OCI-LY7 (cell line): ENCODE results near the gene EIF3F. TPM values are rescaled to one million over a fixed set of nuclear protein-coding genes. Genes with fewer than 3 reads are reported as not detected.

ENCODE experiments used
- BruUV-seq: library from RNA; stranded (reverse); fragments of 400-500 nt; replicated peaks from 2 replicates; lab custom pipeline; 2021; lab: Mats Ljungman, UMichigan
- CTCF ChIA-PET: fragments of 300-600 bp; sonication (Branson Sonifier 250); formaldehyde crosslinking; loops from one replicate; lab custom pipeline; 2022; ENCODE audit warnings: antibody characterized with exemption; ENCODE audit not compliant: unreplicated experiment; lab: Charles Lee
- POLR2A ChIA-PET: fragments of 300-600 bp; sonication (Branson Sonifier 250); formaldehyde crosslinking; loops from one replicate; lab custom pipeline; 2022; ENCODE audit warnings: antibody characterized with exemption; lab: Charles Lee
- DNase-seq: peaks from one replicate; pipeline ENCODE4 v3.0.0-alpha.2; 2015; ENCODE audit warnings: low spot score
- H2AFZ ChIP-seq: fragments of 200-600 bp; sonication (generic), shearing (Covaris generic); 2 replicates; pipeline ENCODE4 v1.6.1; 2014; ENCODE audit warnings: mild to moderate bottlenecking, antibody characterized with exemption, low read length, moderate library complexity
- H3K27ac ChIP-seq: fragments of 200-600 bp; sonication (generic); 2 replicates; pipeline ENCODE4 v1.5.1; 2014; ENCODE audit warnings: mixed run types, low read depth, mild to moderate bottlenecking, moderate library complexity, low read length, inconsistent platforms; ENCODE audit not compliant: poor library complexity, severe bottlenecking
- H3K36me3 ChIP-seq: fragments of 200-600 bp; sonication (generic); 2 replicates; pipeline ENCODE4 v1.6.1; 2014; ENCODE audit warnings: mild to moderate bottlenecking, antibody characterized with exemption, low read length, moderate library complexity, mixed read lengths; ENCODE audit not compliant: insufficient read depth
- H3K4me1 ChIP-seq: fragments of 200-600 bp; sonication (generic); 2 replicates; pipeline ENCODE4 v1.5.1; 2014; ENCODE audit warnings: mild to moderate bottlenecking, low read length; ENCODE audit not compliant: insufficient read depth, poor library complexity, severe bottlenecking
- H3K4me2 ChIP-seq: fragments of 200-600 bp; sonication (generic); 2 replicates; pipeline ENCODE4 v1.6.1; 2014; ENCODE audit warnings: mild to moderate bottlenecking, low read length
- H3K4me3 ChIP-seq: fragments of 200-600 bp; sonication (generic); 2 replicates; pipeline ENCODE4 v1.5.1; 2014; ENCODE audit warnings: mild to moderate bottlenecking, low read depth, low read length; ENCODE audit not compliant: poor library complexity, severe bottlenecking
- H3K79me2 ChIP-seq: fragments of 200-600 bp; sonication (generic); 2 replicates; pipeline ENCODE4 v1.6.1; 2016; ENCODE audit warnings: low read depth, mild to moderate bottlenecking, low read length, moderate library complexity, mixed read lengths; ENCODE audit not compliant: insufficient read depth
- H3K9me2 ChIP-seq: fragments of 200-600 bp; sonication (generic); 2 replicates; pipeline ENCODE4 v1.6.1; 2016; ENCODE audit warnings: mild to moderate bottlenecking, low read length, mixed read lengths; ENCODE audit not compliant: insufficient read depth
- H3K9me3 ChIP-seq: fragments of 200-600 bp; sonication (generic); 2 replicates; pipeline ENCODE4 v1.6.1; 2014; ENCODE audit warnings: mild to moderate bottlenecking, mixed run types, low read length, mixed read lengths
- H4K20me1 ChIP-seq: fragments of 200-600 bp; sonication (generic); 2 replicates; pipeline ENCODE4 v1.6.1; 2014; ENCODE audit warnings: mild to moderate bottlenecking, antibody characterized with exemption, low read length, moderate library complexity, mixed read lengths; ENCODE audit not compliant: insufficient read depth
- EZH2phosphoT487 ChIP-seq: fragments of 200-600 bp; sonication (generic); IDR thresholded peaks from 2 replicates; pipeline ENCODE4 v1.6.1; 2018; ENCODE audit warnings: low read depth, borderline replicate concordance, mild to moderate bottlenecking, mixed run types, antibody characterized with exemption, low read length, moderate library complexity, mixed read lengths
- intact Hi-C: fragments of 100-400 bp; cut with micrococcal nuclease; formaldehyde crosslinking; loops from one replicate; pipeline ENCODE4 v1.10.0; 2022; ENCODE audit not compliant: unreplicated experiment
- total RNA-seq, 2 experiments: library from RNA; depleted of rRNA in 1 of 2; stranded (reverse); fragments of >200 nt in 1 of 2; shearing (Covaris generic) in 1 of 2; gene quantifications; 2 replicates each; pipeline ENCODE4 v1.2.3, GENCODE V29; 2014 to 2022
- TF ChIP-seq, protein P1 (sequence below): fragments of 200-600 bp; sonication (generic); conservative IDR thresholded peaks from 2 replicates; pipeline ENCODE4 v1.5.1; 2014; ENCODE audit warnings: mild to moderate bottlenecking, antibody characterized with exemption, low read length, moderate library complexity, mixed read lengths

EIF3F gene
- total RNA-seq, 2 experiments from 2014 or later, result 367 to 376 TPM

DNA sequence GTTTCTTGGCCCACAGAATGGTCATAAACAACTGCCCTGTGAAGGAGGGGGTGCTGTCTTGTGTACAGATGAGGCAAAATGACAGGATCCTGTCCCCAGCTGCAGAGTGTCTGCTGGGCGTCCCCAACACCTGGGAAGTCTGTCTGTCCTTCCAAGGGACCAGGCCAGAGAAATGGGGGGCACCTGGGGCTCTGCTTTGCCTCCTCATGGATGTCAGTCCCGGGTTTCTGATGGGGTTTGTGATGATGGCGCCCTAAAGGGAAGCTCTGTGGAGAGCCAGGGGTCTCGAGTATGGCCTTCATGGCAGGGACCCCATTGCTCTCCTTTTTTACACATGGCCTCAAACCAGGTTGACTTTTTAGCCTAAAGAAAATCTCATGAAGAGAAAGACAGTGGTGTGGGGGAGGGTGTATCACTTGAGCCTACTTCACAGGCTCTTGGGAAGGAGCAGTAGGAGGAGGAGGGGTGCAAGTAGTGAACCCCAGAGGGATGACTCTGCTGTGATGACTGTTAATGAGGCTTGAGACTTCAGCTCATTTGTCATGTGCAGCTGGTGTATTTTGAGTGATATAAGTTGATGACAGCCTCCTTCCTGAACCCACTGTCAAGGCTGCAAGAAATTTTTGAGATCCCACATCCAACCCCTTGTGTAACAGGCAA, 53.3 kb downstream of the EIF3F start:
- intact Hi-C loops, result no loop called here
- Histone ChIP-seq H3K27ac (no peak overlapping the region), H3K79me2 (no peaks in the 10 kb centered on the region), H2AFZ (no peak overlapping the region), H3K36me3 (no peaks in the 10 kb centered on the region), H4K20me1 (no peaks in the 10 kb centered on the region), H3K9me3 (no peaks in the 10 kb centered on the region), H3K4me3 (no peak overlapping the region), H3K4me2 (no peak overlapping the region), H3K4me1 (no peaks in the 10 kb centered on the region), H3K9me2 (no peaks in the 10 kb centered on the region)
- no peak for DNase-seq
- no TSS peak for BruUV-seq
- ChIA-PET POLR2A (no interaction called here), CTCF (no interaction called here)
- TF ChIP-seq, protein P1, sequence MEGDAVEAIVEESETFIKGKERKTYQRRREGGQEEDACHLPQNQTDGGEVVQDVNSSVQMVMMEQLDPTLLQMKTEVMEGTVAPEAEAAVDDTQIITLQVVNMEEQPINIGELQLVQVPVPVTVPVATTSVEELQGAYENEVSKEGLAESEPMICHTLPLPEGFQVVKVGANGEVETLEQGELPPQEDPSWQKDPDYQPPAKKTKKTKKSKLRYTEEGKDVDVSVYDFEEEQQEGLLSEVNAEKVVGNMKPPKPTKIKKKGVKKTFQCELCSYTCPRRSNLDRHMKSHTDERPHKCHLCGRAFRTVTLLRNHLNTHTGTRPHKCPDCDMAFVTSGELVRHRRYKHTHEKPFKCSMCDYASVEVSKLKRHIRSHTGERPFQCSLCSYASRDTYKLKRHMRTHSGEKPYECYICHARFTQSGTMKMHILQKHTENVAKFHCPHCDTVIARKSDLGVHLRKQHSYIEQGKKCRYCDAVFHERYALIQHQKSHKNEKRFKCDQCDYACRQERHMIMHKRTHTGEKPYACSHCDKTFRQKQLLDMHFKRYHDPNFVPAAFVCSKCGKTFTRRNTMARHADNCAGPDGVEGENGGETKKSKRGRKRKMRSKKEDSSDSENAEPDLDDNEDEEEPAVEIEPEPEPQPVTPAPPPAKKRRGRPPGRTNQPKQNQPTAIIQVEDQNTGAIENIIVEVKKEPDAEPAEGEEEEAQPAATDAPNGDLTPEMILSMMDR, result no peak
- TF ChIP-seq EZH2phosphoT487, result no peak

DNA sequence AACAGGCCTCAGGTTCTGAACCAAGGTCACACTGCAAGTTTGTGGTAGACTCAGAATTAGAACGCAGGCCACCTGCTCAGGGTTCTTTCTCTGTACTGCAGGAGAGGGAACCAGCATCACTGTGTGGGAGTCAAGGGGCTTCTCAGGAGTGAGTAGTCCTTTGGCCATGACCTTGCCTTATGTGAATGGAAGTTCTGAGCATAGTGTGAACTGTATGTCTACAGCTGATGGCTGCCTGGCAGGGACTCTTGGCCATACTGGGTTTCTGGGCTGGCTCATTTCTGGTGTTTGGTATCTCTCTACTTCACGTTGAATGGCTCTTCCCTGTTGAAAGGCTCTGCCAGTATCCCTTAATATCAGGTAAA, 53.8 kb downstream of the EIF3F start:
- CTCF ChIA-PET, result no interaction called here

DNA sequence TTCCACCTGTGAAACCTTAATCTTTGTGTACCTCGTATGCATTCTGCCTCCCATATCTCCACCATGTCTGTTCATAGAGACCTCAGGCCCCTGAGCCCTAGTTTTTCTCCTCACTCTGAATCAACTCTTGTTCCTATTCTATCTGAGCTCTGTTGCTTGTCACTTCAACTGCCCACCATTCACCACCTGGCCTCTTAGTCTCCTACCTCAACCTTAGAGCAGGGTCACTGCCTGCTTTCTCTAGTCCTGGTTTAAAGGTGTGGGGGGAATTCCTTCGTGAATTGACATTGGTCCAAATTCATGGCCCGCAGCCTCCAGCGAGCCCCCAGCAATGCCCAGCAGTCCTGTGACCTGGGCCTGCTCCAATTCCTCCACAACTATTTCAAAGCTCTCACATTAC, 54.4 kb downstream of the EIF3F start:
- POLR2A ChIA-PET, result interaction anchor here (0.7 kb wide), 1 partner anchor 1932 kb away, joined by 3 read pairs; no protein-coding TSS in a partner anchor
- BruUV-seq, result no TSS peak
- Histone ChIP-seq H3K9me3 (no peaks in the 10 kb centered on the region), H3K4me1 (no peaks in the 10 kb centered on the region), H3K27ac (no peak overlapping the region), H3K79me2 (no peaks in the 10 kb centered on the region), H3K9me2 (no peaks in the 10 kb centered on the region), H4K20me1 (no peaks in the 10 kb centered on the region), H3K4me3 (no peak overlapping the region), H3K36me3 (no peaks in the 10 kb centered on the region), H2AFZ (no peak overlapping the region), H3K4me2 (no peak overlapping the region)
- intact Hi-C loops, result no loop called here
- no peak for DNase-seq
- TF ChIP-seq EZH2phosphoT487, result no peak
- TF ChIP-seq, protein P1, result no peak
- CTCF ChIA-PET, result no interaction called here

More for the DNA sequence above, 53.8 kb downstream of the EIF3F start:
- no TSS peak for BruUV-seq
- no peaks in the 10 kb centered on the region for H3K9me2 ChIP-seq
- H3K9me3 ChIP-seq, result no peaks in the 10 kb centered on the region
- no peaks in the 10 kb centered on the region for H4K20me1 ChIP-seq
- H3K4me2 ChIP-seq, result no peak overlapping the region
- no peak for DNase-seq
- intact Hi-C loops, result no loop called here
- no peak for TF ChIP-seq EZH2phosphoT487
- TF ChIP-seq, protein P1, result no peak
- H3K36me3 ChIP-seq, result no peaks in the 10 kb centered on the region
- H2AFZ ChIP-seq, result no peak overlapping the region
- no peak overlapping the region for H3K4me3 ChIP-seq
- H3K4me1 ChIP-seq, result no peaks in the 10 kb centered on the region
- no peaks in the 10 kb centered on the region for H3K79me2 ChIP-seq
- no peak overlapping the region for H3K27ac ChIP-seq
- POLR2A ChIA-PET, result no interaction called here
